ENCODE measurements around the gene RNGTT. TPM values are rescaled to one million over a fixed set of nuclear protein-coding genes. Genes with fewer than 3 reads are reported as not detected.
A peak's percentile ranks its signal among the peaks of the same experiment; 100 is the strongest.
"Not testable (repeated sequence)": the region's sequence is repeated elsewhere in the genome, so short reads cannot be mapped to it uniquely, and the experiment has no call there.

RNGTT gene
- total RNA-seq, 1 donor from 2014 or later, result 7.6 TPM

- intact Hi-C loops (cut with DNase I); ATAC-seq (ENCODE audit: poor library complexity): not testable (repeated sequence)
Observed at GRCh38 chr6:88768114-88768513, 195.3 kb downstream of the RNGTT start.

GRCh38 chr6:88764081-88764480 is 199.3 kb downstream of the RNGTT start:
- intact Hi-C loops (cut with DNase I), result no loop called here
- no peak for ATAC-seq (ENCODE audit: poor library complexity)
- no peak for DNase-seq

More at GRCh38 chr6:88768114-88768513, 195.3 kb downstream of the RNGTT start:
- DNase-seq, result not testable (repeated sequence)

GRCh38 chr6:88763160-88763559 is 200.3 kb downstream of the RNGTT start:
- intact Hi-C loops (cut with DNase I), result no loop called here
- DNase-seq, result no peak
- ATAC-seq (ENCODE audit: poor library complexity), result no peak

- ATAC-seq (ENCODE audit: poor library complexity) (no peak), DNase-seq (no peak)
- intact Hi-C loops (cut with DNase I), result no loop called here
Observed at GRCh38 chr6:88761237-88762031, 202.0 kb downstream of the RNGTT start.

GRCh38 chr6:88760091-88760490 is 203.3 kb downstream of the RNGTT start:
- ATAC-seq (ENCODE audit: poor library complexity) (no peak), DNase-seq (no peak)
- intact Hi-C loops (cut with DNase I), result no loop called here

- ATAC-seq (ENCODE audit: poor library complexity) (no peak), DNase-seq (no peak)
- intact Hi-C loops (cut with DNase I), result no loop called here
Observed at GRCh38 chr6:88750936-88751335, 212.5 kb downstream of the RNGTT start.

GRCh38 chr6:88749849-88750248 is 213.6 kb downstream of the RNGTT start:
- DNase-seq (no peak), ATAC-seq (ENCODE audit: poor library complexity) (no peak)
- intact Hi-C loops (cut with DNase I), result no loop called here

- intact Hi-C loops (cut with DNase I), result no loop called here
- DNase-seq, result no peak
- no peak for ATAC-seq (ENCODE audit: poor library complexity)
Observed at GRCh38 chr6:88748141-88748540, 215.3 kb downstream of the RNGTT start.

- ATAC-seq (ENCODE audit: poor library complexity) (no peak), DNase-seq (no peak)
- intact Hi-C loops (cut with DNase I), result no loop called here
Observed at GRCh38 chr6:88741939-88742338, 221.5 kb downstream of the RNGTT start.

GRCh38 chr6:88741071-88741470 is 222.3 kb downstream of the RNGTT start:
- ATAC-seq (ENCODE audit: poor library complexity), result no peak
- intact Hi-C loops (cut with DNase I), result no loop called here

GRCh38 chr6:88734544-88734943 is 228.9 kb downstream of the RNGTT start:
- DNase-seq (no peak), ATAC-seq (ENCODE audit: poor library complexity) (no peak)
- intact Hi-C loops (cut with DNase I), result no loop called here

More at GRCh38 chr6:88741071-88741470, 222.3 kb downstream of the RNGTT start:
- DNase-seq, result no peak

- intact Hi-C loops (cut with DNase I), result no loop called here
- ATAC-seq (ENCODE audit: poor library complexity) (no peak), DNase-seq (no peak)
Observed at GRCh38 chr6:88730611-88731011, 232.8 kb downstream of the RNGTT start.

GRCh38 chr6:88728756-88729155 is 234.7 kb downstream of the RNGTT start:
- DNase-seq (peak; percentile 32), ATAC-seq (ENCODE audit: poor library complexity) (no peak)
- intact Hi-C loops (cut with DNase I), result no loop called here

- ATAC-seq (ENCODE audit: poor library complexity); DNase-seq; intact Hi-C loops (cut with DNase I): not testable (repeated sequence)
Observed at GRCh38 chr6:88726409-88726808, 237.0 kb downstream of the RNGTT start.

GRCh38 chr6:88725111-88725975 is 238.1 kb downstream of the RNGTT start:
- DNase-seq (peak; percentile 48), ATAC-seq (ENCODE audit: poor library complexity) (no peak)
- intact Hi-C loops (cut with DNase I), result no loop called here

- intact Hi-C loops (cut with DNase I), result no loop called here
- no peak for ATAC-seq (ENCODE audit: poor library complexity)
- DNase-seq, result no peak
Observed at GRCh38 chr6:88722686-88723085, 240.7 kb downstream of the RNGTT start.

GRCh38 chr6:88716399-88716798 is 247.0 kb downstream of the RNGTT start:
- intact Hi-C loops (cut with DNase I); ATAC-seq (ENCODE audit: poor library complexity); DNase-seq: not testable (repeated sequence)

- intact Hi-C loops (cut with DNase I), result no loop called here
Observed at GRCh38 chr6:88712243-88712936, 251.0 kb downstream of the RNGTT start.

GRCh38 chr6:88709819-88710246 is 253.6 kb downstream of the RNGTT start:
- no peak for ATAC-seq (ENCODE audit: poor library complexity)
- no peak for DNase-seq
- intact Hi-C loops (cut with DNase I), result no loop called here

More at GRCh38 chr6:88712243-88712936, 251.0 kb downstream of the RNGTT start:
- DNase-seq (no peak), ATAC-seq (ENCODE audit: poor library complexity) (no peak)
